Cardiac muscle cell (in vitro differentiated cells and primary cell): ENCODE data around the gene EXOC4. TPM values are rescaled to one million over a fixed set of nuclear protein-coding genes. Genes with fewer than 3 reads are reported as not detected.

Experiments used
- DNase-seq, 2 donors: peaks; one replicate each; pipeline versions ENCODE4 v3.0.0 to v3.0.0-alpha.2; 2010 to 2017; ENCODE audit warnings: low read depth in 1 of 2, low spot score in 1 of 2
- H3K27ac ChIP-seq: fragments of 200-600 bp; sonication (generic); 2 replicates; pipeline ENCODE4 v1.5.1; 2016
- H3K27me3 ChIP-seq: fragments of 200-600 bp; sonication (generic); 2 replicates; pipeline ENCODE4 v1.6.0; 2016; ENCODE audit warnings: control low read depth
- H3K36me3 ChIP-seq: fragments of 200-600 bp; sonication (generic); 2 replicates; pipeline ENCODE4 v1.5.1; 2016; ENCODE audit warnings: control low read depth
- H3K4me1 ChIP-seq: fragments of 200-600 bp; sonication (generic); 2 replicates; pipeline ENCODE4 v1.8.1; 2017; ENCODE audit warnings: low read depth, mild to moderate bottlenecking, mixed run types
- H3K4me3 ChIP-seq: fragments of 200-600 bp; sonication (generic); 2 replicates; pipeline ENCODE4 v1.5.1; 2016; ENCODE audit warnings: mild to moderate bottlenecking
- H3K9me3 ChIP-seq: fragments of 200-600 bp; sonication (generic); 2 replicates; pipeline ENCODE4 v1.5.1; 2017; ENCODE audit warnings: low read depth, mild to moderate bottlenecking, control low read depth
- polyA plus RNA-seq: library from polyadenylated mRNA; unstranded; fragments of >200 nt; fragmentation: Nextera tagmentation; extraction: Ambion mirVana; gene quantifications from 2 replicates; pipeline ENCODE4 v1.2.1, GENCODE V29; 2016
- total RNA-seq: library from RNA; depleted of rRNA; stranded (reverse); fragments of >200 nt; gene quantifications from 2 replicates; pipeline ENCODE4 v1.2.3, GENCODE V29; 2016
- TF ChIP-seq, protein P1 (sequence below): IDR thresholded peaks from 2 replicates; pipeline ENCODE4 v1.5.1; 2012; ENCODE audit warnings: low read depth, mild to moderate bottlenecking, low read length

Gene EXOC4
- total and polyA plus RNA-seq, 2 experiments from 2014 or later: 33.6 to 46.0 TPM

DNA sequence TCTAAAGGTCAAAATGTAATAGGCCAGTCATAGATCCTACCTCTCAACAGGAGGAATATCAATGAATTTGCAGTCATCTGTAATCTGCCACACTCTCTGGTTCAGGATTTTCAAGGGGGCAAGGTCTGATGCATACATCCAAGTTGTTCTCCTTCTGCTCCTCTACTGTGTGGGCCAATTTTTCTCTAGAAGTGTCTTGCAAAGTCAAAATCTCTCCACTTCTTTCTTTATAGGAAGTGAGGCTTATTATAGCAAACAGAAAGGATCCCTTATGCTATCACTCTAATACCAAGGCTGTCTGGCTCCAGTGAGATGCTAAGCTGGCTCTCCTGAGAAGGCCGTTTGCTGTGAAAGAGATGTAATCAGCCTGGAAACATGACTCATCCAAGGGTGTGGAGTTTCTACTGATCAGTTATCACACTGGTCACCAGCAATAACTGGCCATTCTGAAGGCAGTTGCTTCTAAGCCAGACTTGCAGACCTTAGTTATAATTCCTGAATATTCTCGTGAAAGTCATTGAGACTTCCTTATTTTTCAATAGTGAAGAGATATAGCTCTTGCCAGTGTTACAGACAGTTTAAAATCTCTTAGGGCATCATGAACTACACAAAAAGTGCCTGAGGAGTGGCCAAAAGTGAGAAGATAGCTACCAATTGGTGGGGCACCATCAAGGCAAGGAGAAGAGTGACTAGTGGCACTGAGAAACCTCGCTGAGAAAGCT is 831.0 kb downstream of the EXOC4 start:
- TF ChIP-seq, protein P1, sequence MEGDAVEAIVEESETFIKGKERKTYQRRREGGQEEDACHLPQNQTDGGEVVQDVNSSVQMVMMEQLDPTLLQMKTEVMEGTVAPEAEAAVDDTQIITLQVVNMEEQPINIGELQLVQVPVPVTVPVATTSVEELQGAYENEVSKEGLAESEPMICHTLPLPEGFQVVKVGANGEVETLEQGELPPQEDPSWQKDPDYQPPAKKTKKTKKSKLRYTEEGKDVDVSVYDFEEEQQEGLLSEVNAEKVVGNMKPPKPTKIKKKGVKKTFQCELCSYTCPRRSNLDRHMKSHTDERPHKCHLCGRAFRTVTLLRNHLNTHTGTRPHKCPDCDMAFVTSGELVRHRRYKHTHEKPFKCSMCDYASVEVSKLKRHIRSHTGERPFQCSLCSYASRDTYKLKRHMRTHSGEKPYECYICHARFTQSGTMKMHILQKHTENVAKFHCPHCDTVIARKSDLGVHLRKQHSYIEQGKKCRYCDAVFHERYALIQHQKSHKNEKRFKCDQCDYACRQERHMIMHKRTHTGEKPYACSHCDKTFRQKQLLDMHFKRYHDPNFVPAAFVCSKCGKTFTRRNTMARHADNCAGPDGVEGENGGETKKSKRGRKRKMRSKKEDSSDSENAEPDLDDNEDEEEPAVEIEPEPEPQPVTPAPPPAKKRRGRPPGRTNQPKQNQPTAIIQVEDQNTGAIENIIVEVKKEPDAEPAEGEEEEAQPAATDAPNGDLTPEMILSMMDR: no peak

DNA sequence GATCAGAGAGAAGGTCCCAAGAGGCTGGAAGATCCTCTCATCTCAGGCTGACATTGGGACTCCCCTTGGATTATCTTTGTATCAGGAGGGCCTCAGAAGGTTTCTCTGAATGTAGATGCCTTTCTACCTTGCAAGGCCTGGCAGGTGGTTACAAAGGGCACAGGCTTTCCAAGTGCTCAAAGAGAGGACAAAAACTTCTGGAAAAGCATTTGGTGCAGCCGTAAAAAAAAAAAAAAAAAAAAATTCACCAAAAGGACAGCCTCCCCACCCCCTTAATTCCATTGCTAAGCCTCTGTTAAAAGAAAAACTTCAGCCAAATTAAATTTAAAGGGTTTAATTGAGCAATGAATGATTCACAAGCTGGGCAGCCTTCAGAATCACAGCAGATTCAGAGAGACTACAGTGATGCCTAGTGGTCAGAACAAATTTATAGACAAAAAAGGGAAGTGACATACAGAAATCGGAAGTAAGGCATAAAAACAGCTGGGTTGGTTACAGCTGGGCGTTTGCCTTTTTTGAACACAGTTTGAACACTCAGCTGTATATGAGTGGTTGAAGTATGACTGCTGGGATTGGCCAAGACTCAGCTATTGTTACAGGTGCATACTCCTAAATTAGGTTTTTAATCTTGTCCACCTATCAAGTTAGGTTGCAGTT is 831.7 kb downstream of the EXOC4 start:
- H3K9me3 ChIP-seq: peaks cover 9% of the 10 kb centered on the region
- TF ChIP-seq, protein P1: no peak
- H3K4me1 ChIP-seq: no peaks in the 10 kb centered on the region
- no peaks in the 10 kb centered on the region for H3K27me3 ChIP-seq
- no peak overlapping the region for H3K4me3 ChIP-seq
- H3K27ac ChIP-seq: no peak overlapping the region
- H3K36me3 ChIP-seq: no peaks in the 10 kb centered on the region
- DNase-seq: no peak

More for the DNA sequence above, 831.0 kb downstream of the EXOC4 start:
- Histone ChIP-seq H3K36me3 (no peaks in the 10 kb centered on the region), H3K4me1 (no peaks in the 10 kb centered on the region), H3K27me3 (no peaks in the 10 kb centered on the region), H3K4me3 (no peak overlapping the region), H3K27ac (no peak overlapping the region), H3K9me3 (peaks cover 5% of the 10 kb centered on the region)
- DNase-seq: no peak

DNA sequence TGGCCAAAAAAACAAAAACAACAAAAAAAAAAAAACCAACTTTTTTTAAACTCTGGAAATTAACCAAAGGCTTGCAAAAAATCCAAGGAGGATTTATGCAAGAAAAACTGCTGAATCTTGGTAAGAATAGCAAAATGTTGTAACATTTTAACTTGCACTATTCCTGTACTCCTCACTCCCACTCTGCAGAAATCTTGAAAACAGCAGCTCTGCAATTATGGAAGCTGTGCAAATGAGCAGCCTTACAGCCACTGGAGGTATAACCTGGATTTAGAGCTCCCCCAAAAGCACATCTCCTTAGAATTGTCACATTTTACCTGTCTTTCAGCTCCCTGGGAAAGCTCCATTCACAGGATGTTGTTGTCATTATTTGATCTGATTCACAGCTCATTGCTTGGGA is 832.4 kb downstream of the EXOC4 start:
- no peak overlapping the region for H3K27ac ChIP-seq
- H3K9me3 ChIP-seq: peaks cover 9% of the 10 kb centered on the region
- no peaks in the 10 kb centered on the region for H3K36me3 ChIP-seq
- H3K4me3 ChIP-seq: no peak overlapping the region
- no peaks in the 10 kb centered on the region for H3K27me3 ChIP-seq
- H3K4me1 ChIP-seq: no peaks in the 10 kb centered on the region
- no peak for DNase-seq
- TF ChIP-seq, protein P1: no peak

DNA sequence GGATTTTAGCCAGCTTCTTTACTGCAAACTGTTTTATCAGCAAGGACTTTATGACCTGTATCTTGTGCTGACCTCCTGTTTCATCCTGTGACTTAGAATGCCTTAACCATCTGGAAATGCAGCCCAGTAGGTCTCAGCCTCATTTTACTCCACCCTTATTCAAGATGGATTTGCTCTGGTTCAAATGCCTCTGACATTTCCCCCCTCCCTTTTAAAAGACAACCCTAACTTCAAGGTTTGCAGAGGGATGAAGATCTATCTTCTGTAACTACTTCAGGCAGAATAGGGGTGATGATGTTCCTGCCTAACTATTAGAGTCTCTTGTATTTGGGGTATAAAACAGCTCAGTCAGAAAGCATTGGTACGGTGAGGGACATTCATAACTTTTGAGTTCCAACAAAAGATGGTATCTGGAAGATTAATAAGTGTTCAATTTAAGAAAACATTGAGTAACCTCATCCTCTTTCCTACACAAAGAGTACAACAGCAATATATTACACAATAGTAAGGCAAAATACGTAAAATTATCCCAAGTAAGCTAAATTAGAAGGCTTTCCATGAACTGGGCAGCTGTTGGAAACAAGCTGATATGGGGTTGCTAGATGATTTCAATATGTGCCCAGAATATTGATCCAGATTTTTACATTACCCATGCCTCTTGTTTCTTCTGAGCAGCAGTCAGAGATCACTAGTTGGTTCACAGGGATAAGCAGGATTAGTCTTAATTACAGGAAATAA is 834.3 kb downstream of the EXOC4 start:
- Histone ChIP-seq H3K27me3 (no peaks in the 10 kb centered on the region), H3K4me3 (no peak overlapping the region), H3K27ac (no peak overlapping the region), H3K36me3 (no peaks in the 10 kb centered on the region), H3K4me1 (no peaks in the 10 kb centered on the region), H3K9me3 (peaks cover 9% of the 10 kb centered on the region)
- no peak for DNase-seq
- TF ChIP-seq, protein P1: no peak

DNA sequence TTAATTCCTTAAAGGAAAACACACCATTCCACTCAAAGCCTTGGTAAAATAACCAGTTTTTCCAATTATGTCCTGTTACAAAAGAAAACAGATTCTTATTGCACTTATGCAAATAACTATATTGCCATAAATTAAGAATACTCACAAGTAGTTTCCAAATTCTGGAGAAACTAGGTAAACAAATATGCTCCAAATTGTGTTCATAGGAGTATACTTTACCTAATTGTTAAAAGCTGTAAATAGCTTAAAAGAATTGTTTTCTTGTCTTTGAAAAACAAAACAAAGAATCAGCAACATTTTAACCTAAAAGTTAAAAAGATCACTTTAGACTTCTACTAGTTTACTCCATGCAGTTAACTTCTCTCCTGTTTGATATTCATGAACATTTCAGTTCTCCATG is 835.3 kb downstream of the EXOC4 start:
- peaks cover 9% of the 10 kb centered on the region for H3K9me3 ChIP-seq

More for the DNA sequence above, 835.3 kb downstream of the EXOC4 start:
- Histone ChIP-seq H3K27ac (no peak overlapping the region), H3K27me3 (no peaks in the 10 kb centered on the region), H3K36me3 (no peaks in the 10 kb centered on the region), H3K4me1 (no peaks in the 10 kb centered on the region), H3K4me3 (no peak overlapping the region)
- TF ChIP-seq, protein P1: no peak
- no peak for DNase-seq
